OCI-LY7 (cell line): ENCODE data around the gene RAB24. TPM values are rescaled to one million over a fixed set of nuclear protein-coding genes. Genes with fewer than 3 reads are reported as not detected.

Experiments
- BruUV-seq: library from RNA; stranded (reverse); fragments of 400-500 nt; replicated peaks from 2 replicates; lab custom pipeline; 2021; lab: Mats Ljungman, UMichigan
- CTCF ChIA-PET: fragments of 300-600 bp; sonication (Branson Sonifier 250); formaldehyde crosslinking; loops from one replicate; lab custom pipeline; 2022; ENCODE audit warnings: antibody characterized with exemption; ENCODE audit not compliant: unreplicated experiment; lab: Charles Lee
- POLR2A ChIA-PET: fragments of 300-600 bp; sonication (Branson Sonifier 250); formaldehyde crosslinking; loops from one replicate; lab custom pipeline; 2022; ENCODE audit warnings: antibody characterized with exemption; lab: Charles Lee
- DNase-seq: peaks from one replicate; pipeline ENCODE4 v3.0.0-alpha.2; 2015; ENCODE audit warnings: low spot score
- H2AFZ ChIP-seq: fragments of 200-600 bp; sonication (generic), shearing (Covaris generic); 2 replicates; pipeline ENCODE4 v1.6.1; 2014; ENCODE audit warnings: mild to moderate bottlenecking, antibody characterized with exemption, low read length, moderate library complexity
- H3K27ac ChIP-seq: fragments of 200-600 bp; sonication (generic); 2 replicates; pipeline ENCODE4 v1.5.1; 2014; ENCODE audit warnings: mixed run types, low read depth, mild to moderate bottlenecking, moderate library complexity, low read length, inconsistent platforms; ENCODE audit not compliant: poor library complexity, severe bottlenecking
- H3K36me3 ChIP-seq: fragments of 200-600 bp; sonication (generic); 2 replicates; pipeline ENCODE4 v1.6.1; 2014; ENCODE audit warnings: mild to moderate bottlenecking, antibody characterized with exemption, low read length, moderate library complexity, mixed read lengths; ENCODE audit not compliant: insufficient read depth
- H3K4me1 ChIP-seq: fragments of 200-600 bp; sonication (generic); 2 replicates; pipeline ENCODE4 v1.5.1; 2014; ENCODE audit warnings: mild to moderate bottlenecking, low read length; ENCODE audit not compliant: insufficient read depth, poor library complexity, severe bottlenecking
- H3K4me2 ChIP-seq: fragments of 200-600 bp; sonication (generic); 2 replicates; pipeline ENCODE4 v1.6.1; 2014; ENCODE audit warnings: mild to moderate bottlenecking, low read length
- H3K4me3 ChIP-seq: fragments of 200-600 bp; sonication (generic); 2 replicates; pipeline ENCODE4 v1.5.1; 2014; ENCODE audit warnings: mild to moderate bottlenecking, low read depth, low read length; ENCODE audit not compliant: poor library complexity, severe bottlenecking
- H3K79me2 ChIP-seq: fragments of 200-600 bp; sonication (generic); 2 replicates; pipeline ENCODE4 v1.6.1; 2016; ENCODE audit warnings: low read depth, mild to moderate bottlenecking, low read length, moderate library complexity, mixed read lengths; ENCODE audit not compliant: insufficient read depth
- H3K9me2 ChIP-seq: fragments of 200-600 bp; sonication (generic); 2 replicates; pipeline ENCODE4 v1.6.1; 2016; ENCODE audit warnings: mild to moderate bottlenecking, low read length, mixed read lengths; ENCODE audit not compliant: insufficient read depth
- H3K9me3 ChIP-seq: fragments of 200-600 bp; sonication (generic); 2 replicates; pipeline ENCODE4 v1.6.1; 2014; ENCODE audit warnings: mild to moderate bottlenecking, mixed run types, low read length, mixed read lengths
- H4K20me1 ChIP-seq: fragments of 200-600 bp; sonication (generic); 2 replicates; pipeline ENCODE4 v1.6.1; 2014; ENCODE audit warnings: mild to moderate bottlenecking, antibody characterized with exemption, low read length, moderate library complexity, mixed read lengths; ENCODE audit not compliant: insufficient read depth
- EZH2phosphoT487 ChIP-seq: fragments of 200-600 bp; sonication (generic); IDR thresholded peaks from 2 replicates; pipeline ENCODE4 v1.6.1; 2018; ENCODE audit warnings: low read depth, borderline replicate concordance, mild to moderate bottlenecking, mixed run types, antibody characterized with exemption, low read length, moderate library complexity, mixed read lengths
- intact Hi-C: fragments of 100-400 bp; cut with micrococcal nuclease; formaldehyde crosslinking; loops from one replicate; pipeline ENCODE4 v1.10.0; 2022; ENCODE audit not compliant: unreplicated experiment
- total RNA-seq, 2 experiments: library from RNA; depleted of rRNA in 1 of 2; stranded (reverse); fragments of >200 nt in 1 of 2; shearing (Covaris generic) in 1 of 2; gene quantifications; 2 replicates each; pipeline ENCODE4 v1.2.3, GENCODE V29; 2014 to 2022
- TF ChIP-seq, protein P1 (sequence below): fragments of 200-600 bp; sonication (generic); conservative IDR thresholded peaks from 2 replicates; pipeline ENCODE4 v1.5.1; 2014; ENCODE audit warnings: mild to moderate bottlenecking, antibody characterized with exemption, low read length, moderate library complexity, mixed read lengths

RAB24 gene
- total RNA-seq, 2 experiments from 2014 or later = 25.8 to 36.1 TPM

DNA sequence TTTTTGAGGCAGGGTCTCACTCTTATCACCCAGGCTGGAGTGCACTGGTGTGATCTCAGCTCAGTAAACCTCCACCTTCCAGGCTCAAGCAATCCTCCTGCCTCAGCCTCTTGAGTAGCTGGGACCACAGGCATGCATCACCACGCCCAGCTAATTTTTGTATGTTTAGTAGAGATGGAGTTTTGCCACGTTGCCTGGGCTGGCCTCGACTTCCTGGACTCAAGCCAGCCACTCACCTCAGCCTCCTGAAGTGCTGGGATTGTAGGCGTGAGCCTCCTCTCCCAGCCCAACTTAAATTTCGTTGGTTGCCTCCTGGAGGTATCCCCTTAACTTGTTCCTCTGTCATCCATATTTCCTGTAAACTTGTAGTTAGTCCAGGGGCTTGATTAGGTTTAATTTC is 47.2 kb downstream of the RAB24 start:
- no TSS peak for BruUV-seq
- Histone ChIP-seq H3K4me2 (no peak overlapping the region), H3K9me3 (no peaks in the 10 kb centered on the region), H3K79me2 (no peaks in the 10 kb centered on the region), H3K4me1 (no peaks in the 10 kb centered on the region), H4K20me1 (no peaks in the 10 kb centered on the region), H3K9me2 (no peaks in the 10 kb centered on the region), H3K36me3 (peaks cover 95% of the 10 kb centered on the region), H3K4me3 (no peak overlapping the region), H2AFZ (no peak overlapping the region), H3K27ac (no peak overlapping the region)
- intact Hi-C loops = no loop called here
- ChIA-PET POLR2A (no interaction called here), CTCF (no interaction called here)
- no peak for TF ChIP-seq EZH2phosphoT487
- TF ChIP-seq, protein P1, sequence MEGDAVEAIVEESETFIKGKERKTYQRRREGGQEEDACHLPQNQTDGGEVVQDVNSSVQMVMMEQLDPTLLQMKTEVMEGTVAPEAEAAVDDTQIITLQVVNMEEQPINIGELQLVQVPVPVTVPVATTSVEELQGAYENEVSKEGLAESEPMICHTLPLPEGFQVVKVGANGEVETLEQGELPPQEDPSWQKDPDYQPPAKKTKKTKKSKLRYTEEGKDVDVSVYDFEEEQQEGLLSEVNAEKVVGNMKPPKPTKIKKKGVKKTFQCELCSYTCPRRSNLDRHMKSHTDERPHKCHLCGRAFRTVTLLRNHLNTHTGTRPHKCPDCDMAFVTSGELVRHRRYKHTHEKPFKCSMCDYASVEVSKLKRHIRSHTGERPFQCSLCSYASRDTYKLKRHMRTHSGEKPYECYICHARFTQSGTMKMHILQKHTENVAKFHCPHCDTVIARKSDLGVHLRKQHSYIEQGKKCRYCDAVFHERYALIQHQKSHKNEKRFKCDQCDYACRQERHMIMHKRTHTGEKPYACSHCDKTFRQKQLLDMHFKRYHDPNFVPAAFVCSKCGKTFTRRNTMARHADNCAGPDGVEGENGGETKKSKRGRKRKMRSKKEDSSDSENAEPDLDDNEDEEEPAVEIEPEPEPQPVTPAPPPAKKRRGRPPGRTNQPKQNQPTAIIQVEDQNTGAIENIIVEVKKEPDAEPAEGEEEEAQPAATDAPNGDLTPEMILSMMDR = no peak
- DNase-seq = no peak

DNA sequence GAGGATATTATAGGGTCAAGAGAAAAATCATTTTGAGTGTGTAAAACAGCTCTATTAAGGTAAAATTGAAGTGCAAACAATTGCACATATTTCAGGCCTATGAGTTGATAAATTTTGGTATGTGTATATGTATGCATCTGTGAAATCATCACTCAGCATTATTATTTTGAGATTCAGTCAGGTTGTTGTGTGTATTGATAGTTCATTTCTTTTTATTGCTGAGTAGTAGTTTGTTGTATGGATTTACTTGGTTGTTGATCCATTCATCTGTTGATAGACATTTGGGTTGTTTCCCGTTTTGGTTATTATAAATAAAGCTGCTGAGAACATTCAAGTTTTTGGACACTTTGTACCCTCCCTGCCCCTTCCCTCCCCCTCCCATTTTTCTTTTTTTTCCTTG is 50.3 kb downstream of the RAB24 start:
- Histone ChIP-seq H3K27ac (no peak overlapping the region), H3K9me2 (no peaks in the 10 kb centered on the region), H3K79me2 (no peaks in the 10 kb centered on the region), H3K4me1 (no peaks in the 10 kb centered on the region), H4K20me1 (no peaks in the 10 kb centered on the region), H3K4me2 (no peak overlapping the region), H3K4me3 (no peak overlapping the region), H2AFZ (no peak overlapping the region), H3K36me3 (peaks cover 92% of the 10 kb centered on the region), H3K9me3 (no peaks in the 10 kb centered on the region)
- BruUV-seq = no TSS peak
- TF ChIP-seq EZH2phosphoT487 = no peak
- TF ChIP-seq, protein P1 = no peak
- ChIA-PET POLR2A (interaction anchor here (1.1 kb wide), 1 partner anchor 93 kb away, joined by 4 read pairs; no protein-coding TSS in a partner anchor), CTCF (no interaction called here)
- intact Hi-C loops = no loop called here
- DNase-seq = no peak

Other genes starting within 250 kb of the RAB24 start
- gene FGFR4, start 216.8 kb downstream of the RAB24 start, total RNA-seq (2014; rRNA removed; shearing (Covaris generic)) = 0.39 and 1.2 TPM in 2 replicates
- gene FGFR4, start 216.8 kb downstream of the RAB24 start, total RNA-seq (2022) = 3.5 and 4.5 TPM in 2 replicates
- gene NSD1, start 169.9 kb downstream of the RAB24 start, total RNA-seq (2014; rRNA removed; shearing (Covaris generic)) = 59.6 and 64.3 TPM in 2 replicates
- 132 and 142 TPM in 2 replicates for gene NSD1, start 169.9 kb downstream of the RAB24 start, total RNA-seq (2022)
- 217 and 249 TPM in 2 replicates for gene PRELID1, start 80 bp upstream of the RAB24 start, total RNA-seq (2014; rRNA removed; shearing (Covaris generic))
- gene PRELID1, start 80 bp upstream of the RAB24 start, total RNA-seq (2022) = 203 and 232 TPM in 2 replicates
- 109 and 130 TPM in 2 replicates for gene MXD3, start 8.2 kb upstream of the RAB24 start, total RNA-seq (2014; rRNA removed; shearing (Covaris generic))
- 81.3 and 105 TPM in 2 replicates for gene MXD3, start 8.2 kb upstream of the RAB24 start, total RNA-seq (2022)
- 144 and 151 TPM in 2 replicates for gene LMAN2, start 47.9 kb upstream of the RAB24 start, total RNA-seq (2014; rRNA removed; shearing (Covaris generic))
- 103 and 116 TPM in 2 replicates for gene LMAN2, start 47.9 kb upstream of the RAB24 start, total RNA-seq (2022)
- gene RGS14, start 54.2 kb upstream of the RAB24 start, total RNA-seq (2014; rRNA removed; shearing (Covaris generic)) = 33.0 and 43.3 TPM in 2 replicates
- gene RGS14, start 54.2 kb upstream of the RAB24 start, total RNA-seq (2022) = 41.7 and 46.3 TPM in 2 replicates
- gene SLC34A1, start 80.7 kb upstream of the RAB24 start, total RNA-seq (2014; rRNA removed; shearing (Covaris generic)) = 0.05 and 0.35 TPM in 2 replicates
- gene SLC34A1, start 80.7 kb upstream of the RAB24 start, total RNA-seq (2022) = 0.46 and 0.63 TPM in 2 replicates
- not detected in 2 replicates for gene PFN3, start 96.9 kb upstream of the RAB24 start, total RNA-seq (2014; rRNA removed; shearing (Covaris generic))
- not detected in 2 replicates for gene PFN3, start 96.9 kb upstream of the RAB24 start, total RNA-seq (2022)
- gene F12, start 105.8 kb upstream of the RAB24 start, total RNA-seq (2014; rRNA removed; shearing (Covaris generic)) = 1.2 TPM in 1 of 2 replicates, not detected in the other
- 3.0 and 3.8 TPM in 2 replicates for gene F12, start 105.8 kb upstream of the RAB24 start, total RNA-seq (2022)
- 43.4 and 46.2 TPM in 2 replicates for gene GRK6, start 123.0 kb upstream of the RAB24 start, total RNA-seq (2014; rRNA removed; shearing (Covaris generic))
- gene GRK6, start 123.0 kb upstream of the RAB24 start, total RNA-seq (2022) = 99.4 and 102 TPM in 2 replicates
- 7.0 and 13.6 TPM in 2 replicates for gene PRR7, start 143.1 kb upstream of the RAB24 start, total RNA-seq (2014; rRNA removed; shearing (Covaris generic))
- gene PRR7, start 143.1 kb upstream of the RAB24 start, total RNA-seq (2022) = 12.5 and 12.8 TPM in 2 replicates
- gene DBN1, start 169.9 kb upstream of the RAB24 start, total RNA-seq (2014; rRNA removed; shearing (Covaris generic)) = 11.7 and 17.4 TPM in 2 replicates
- gene DBN1, start 169.9 kb upstream of the RAB24 start, total RNA-seq (2022) = 21.3 and 22.0 TPM in 2 replicates
- 38.8 and 41.4 TPM in 2 replicates for gene PDLIM7, start 193.9 kb upstream of the RAB24 start, total RNA-seq (2014; rRNA removed; shearing (Covaris generic))
- gene PDLIM7, start 193.9 kb upstream of the RAB24 start, total RNA-seq (2022) = 58.0 and 78.9 TPM in 2 replicates
- 186 and 197 TPM in 2 replicates for gene DOK3, start 206.1 kb upstream of the RAB24 start, total RNA-seq (2014; rRNA removed; shearing (Covaris generic))
- gene DOK3, start 206.1 kb upstream of the RAB24 start, total RNA-seq (2022) = 260 and 268 TPM in 2 replicates
- 216 and 224 TPM in 2 replicates for gene DDX41, start 213.2 kb upstream of the RAB24 start, total RNA-seq (2014; rRNA removed; shearing (Covaris generic))
- gene DDX41, start 213.2 kb upstream of the RAB24 start, total RNA-seq (2022) = 145 and 169 TPM in 2 replicates